PC-3 (cell line): ENCODE results near the gene PTP4A1. TPM values are rescaled to one million over a fixed set of nuclear protein-coding genes. Genes with fewer than 3 reads are reported as not detected.

Experiments used
- ATAC-seq: fragments of 200-7000 bp; cut with Tn5 transposase; 2 replicates; pipeline ENCODE4 v1.9.1; 2020; ENCODE audit warnings: mild to moderate bottlenecking, moderate library complexity
- BruUV-seq: library from RNA; stranded (reverse); fragments of 400-500 nt; replicated peaks from 2 replicates; lab custom pipeline; 2021; lab: Mats Ljungman, UMichigan
- CTCF ChIA-PET: fragments of 300-600 bp; sonication (Branson Sonifier 250); formaldehyde crosslinking; loops from one replicate; lab custom pipeline; 2022; ENCODE audit warnings: antibody characterized with exemption; lab: Charles Lee
- POLR2A ChIA-PET: fragments of 300-600 bp; sonication (Branson Sonifier 250); formaldehyde crosslinking; loops from one replicate; lab custom pipeline; 2022; ENCODE audit warnings: antibody characterized with exemption; ENCODE audit not compliant: unreplicated experiment; lab: Charles Lee
- DNase-seq: peaks from one replicate; pipeline ENCODE4 v3.0.0-alpha.2; 2015
- H2AFZ ChIP-seq: fragments of 300-600 bp; sonication (generic); 2 replicates; pipeline ENCODE4 v1.6.0; 2016; ENCODE audit warnings: antibody characterized with exemption, low read length
- H3F3A ChIP-seq: fragments of 300-600 bp; sonication (generic); one replicate; pipeline ENCODE4 v1.6.0; 2017; ENCODE audit warnings: antibody characterized with exemption, low read length, control low read depth, mild to moderate bottlenecking; ENCODE audit not compliant: unreplicated experiment
- H3K27ac ChIP-seq: fragments of 300-600 bp; sonication (generic); 2 replicates; pipeline ENCODE4 v1.5.1; 2016; ENCODE audit warnings: mild to moderate bottlenecking, low read length
- H3K27me3 ChIP-seq: fragments of 300-600 bp; sonication (generic); 2 replicates; pipeline ENCODE4 v1.6.1; 2016; ENCODE audit warnings: low read length, mixed read lengths
- H3K36me3 ChIP-seq: fragments of 300-600 bp; sonication (generic); 2 replicates; pipeline ENCODE4 v1.6.1; 2016; ENCODE audit warnings: low read depth, mixed run types, low read length, mixed read lengths
- H3K4me1 ChIP-seq: fragments of 300-600 bp; sonication (generic); 2 replicates; pipeline ENCODE4 v1.5.1; 2016; ENCODE audit warnings: low read length; ENCODE audit not compliant: insufficient read depth
- H3K4me2 ChIP-seq: fragments of 300-600 bp; sonication (generic); 2 replicates; pipeline ENCODE4 v1.6.0; 2016; ENCODE audit warnings: low read length
- H3K4me3 ChIP-seq: fragments of 300-600 bp; sonication (generic); 2 replicates; pipeline ENCODE4 v1.5.1; 2016; ENCODE audit warnings: mild to moderate bottlenecking, low read length, mixed read lengths
- H3K79me2 ChIP-seq: fragments of 300-600 bp; sonication (generic); 2 replicates; pipeline ENCODE4 v1.6.1; 2017; ENCODE audit warnings: low read length, mixed read lengths
- H3K9ac ChIP-seq: fragments of 300-600 bp; sonication (generic); 2 replicates; pipeline ENCODE4 v1.6.0; 2016; ENCODE audit warnings: mild to moderate bottlenecking, low read length
- H3K9me2 ChIP-seq: fragments of 300-600 bp; sonication (generic); replicated peaks from 2 replicates; pipeline ENCODE4 v1.6.1; 2016; ENCODE audit warnings: mixed run types, low read length, mixed read lengths
- H3K9me3 ChIP-seq: fragments of 300-600 bp; sonication (generic); 2 replicates; pipeline ENCODE4 v1.6.1; 2016; ENCODE audit warnings: low read length, mixed read lengths
- H4K20me1 ChIP-seq: fragments of 300-600 bp; sonication (generic); 2 replicates; pipeline ENCODE4 v1.6.1; 2016; ENCODE audit warnings: low read length, mixed read lengths
- EZH2 ChIP-seq: fragments of 300-600 bp; sonication (generic); IDR thresholded peaks from one replicate; pipeline ENCODE4 v1.6.1; 2017; ENCODE audit warnings: antibody characterized with exemption, mild to moderate bottlenecking, low read length; ENCODE audit not compliant: unreplicated experiment
- EZH2phosphoT487 ChIP-seq: fragments of 300-600 bp; sonication (generic); IDR thresholded peaks from 2 replicates; pipeline ENCODE4 v1.6.1; 2018; ENCODE audit warnings: mild to moderate bottlenecking, antibody characterized with exemption, low read length, borderline replicate concordance
- intact Hi-C: fragments of 100-400 bp; cut with micrococcal nuclease; formaldehyde crosslinking; loops from 2 replicates; pipeline ENCODE4 v1.9.0; 2023
- total RNA-seq: library from RNA; depleted of rRNA; stranded (reverse); fragments of >200 nt; gene quantifications from 2 replicates; pipeline ENCODE4 v1.2.3, GENCODE V29; 2014
- TF ChIP-seq, protein P1 (sequence below): fragments of 300-600 bp; sonication (generic); conservative IDR thresholded peaks from 2 replicates; pipeline ENCODE4 v1.5.1; 2017; ENCODE audit warnings: antibody characterized with exemption, low read depth, mild to moderate bottlenecking, low read length

PTP4A1 gene
- total RNA-seq, 1 experiment from 2014 or later = 29.9 TPM

DNA sequence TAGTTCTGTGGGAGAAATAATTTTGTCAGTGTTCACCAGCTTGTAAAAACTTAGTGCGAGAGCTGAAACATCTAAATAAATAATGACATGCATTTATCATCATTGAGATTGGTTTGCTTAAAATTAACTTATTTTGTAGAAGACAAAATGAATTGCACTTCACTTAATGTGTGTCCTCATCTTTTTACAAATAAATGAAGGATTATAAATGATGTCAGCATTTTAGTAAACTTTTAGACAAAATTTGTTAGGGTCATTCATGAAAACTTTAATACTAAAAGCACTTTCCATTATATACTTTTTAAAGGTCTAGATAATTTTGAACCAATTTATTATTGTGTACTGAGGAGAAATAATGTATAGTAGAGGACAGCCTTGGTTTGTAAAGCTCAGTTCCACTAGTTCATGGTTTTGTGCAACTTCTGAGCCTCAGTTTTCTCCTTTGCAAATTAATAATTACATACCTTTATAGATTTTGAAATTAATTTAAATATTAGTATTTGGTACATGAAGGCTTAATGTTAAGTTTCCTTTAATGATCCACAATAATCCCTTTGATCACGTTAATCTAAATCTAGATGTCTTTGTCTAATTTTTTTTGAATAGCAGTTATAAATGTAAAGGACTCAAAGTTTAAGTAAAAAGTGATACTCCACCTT lies 9.2 kb downstream of the PTP4A1 start:
- Histone ChIP-seq H4K20me1 (peaks cover 45% of the 10 kb centered on the region), H2AFZ (no peak overlapping the region), H3K9me2 (no peaks in the 10 kb centered on the region), H3K36me3 (peaks cover 56% of the 10 kb centered on the region), H3K9me3 (no peaks in the 10 kb centered on the region), H3K4me1 (no peaks in the 10 kb centered on the region), H3K4me2 (no peak overlapping the region), H3K27ac (no peak overlapping the region), H3K4me3 (no peak overlapping the region), H3K79me2 (peaks cover 15% of the 10 kb centered on the region), H3K27me3 (no peaks in the 10 kb centered on the region), H3K9ac (no peak overlapping the region), H3F3A (peaks cover 11% of the 10 kb centered on the region)
- ATAC-seq (no peak), DNase-seq (no peak)
- intact Hi-C loops = no loop called here
- ChIA-PET CTCF (no interaction called here), POLR2A (no interaction called here)
- TF ChIP-seq EZH2 (no peak), EZH2phosphoT487 (no peak)
- TF ChIP-seq, protein P1, sequence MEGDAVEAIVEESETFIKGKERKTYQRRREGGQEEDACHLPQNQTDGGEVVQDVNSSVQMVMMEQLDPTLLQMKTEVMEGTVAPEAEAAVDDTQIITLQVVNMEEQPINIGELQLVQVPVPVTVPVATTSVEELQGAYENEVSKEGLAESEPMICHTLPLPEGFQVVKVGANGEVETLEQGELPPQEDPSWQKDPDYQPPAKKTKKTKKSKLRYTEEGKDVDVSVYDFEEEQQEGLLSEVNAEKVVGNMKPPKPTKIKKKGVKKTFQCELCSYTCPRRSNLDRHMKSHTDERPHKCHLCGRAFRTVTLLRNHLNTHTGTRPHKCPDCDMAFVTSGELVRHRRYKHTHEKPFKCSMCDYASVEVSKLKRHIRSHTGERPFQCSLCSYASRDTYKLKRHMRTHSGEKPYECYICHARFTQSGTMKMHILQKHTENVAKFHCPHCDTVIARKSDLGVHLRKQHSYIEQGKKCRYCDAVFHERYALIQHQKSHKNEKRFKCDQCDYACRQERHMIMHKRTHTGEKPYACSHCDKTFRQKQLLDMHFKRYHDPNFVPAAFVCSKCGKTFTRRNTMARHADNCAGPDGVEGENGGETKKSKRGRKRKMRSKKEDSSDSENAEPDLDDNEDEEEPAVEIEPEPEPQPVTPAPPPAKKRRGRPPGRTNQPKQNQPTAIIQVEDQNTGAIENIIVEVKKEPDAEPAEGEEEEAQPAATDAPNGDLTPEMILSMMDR = no peak
- no TSS peak for BruUV-seq

- DNase-seq (no peak), ATAC-seq (no peak)
- BruUV-seq = no TSS peak
- H3K4me2 ChIP-seq = no peak overlapping the region
- no peak overlapping the region for H3K9ac ChIP-seq
- H2AFZ ChIP-seq = no peak overlapping the region
- H3F3A ChIP-seq = peaks cover 11% of the 10 kb centered on the region
- H3K27ac ChIP-seq = no peak overlapping the region
- H3K9me3 ChIP-seq = no peaks in the 10 kb centered on the region
- no peaks in the 10 kb centered on the region for H3K9me2 ChIP-seq
- ChIA-PET CTCF (no interaction called here), POLR2A (no interaction called here)
- intact Hi-C loops = no loop called here
- H3K4me1 ChIP-seq = no peaks in the 10 kb centered on the region
- H3K79me2 ChIP-seq = peaks cover 5% of the 10 kb centered on the region; the same call in 1 of the 2 replicates
- H3K27me3 ChIP-seq = no peaks in the 10 kb centered on the region
- H3K36me3 ChIP-seq = peaks cover 45% of the 10 kb centered on the region
- H4K20me1 ChIP-seq = peaks cover 34% of the 10 kb centered on the region; the same call in 1 of the 2 replicates
- TF ChIP-seq, protein P1 = no peak
- TF ChIP-seq EZH2 (no peak), EZH2phosphoT487 (no peak)
- H3K4me3 ChIP-seq = no peak overlapping the region
Measured at GRCh38 chr6:63582579-63583231, 10.4 kb downstream of the PTP4A1 start.

GRCh38 chr6:63584125-63584514 lies 11.8 kb downstream of the PTP4A1 start:
- Histone ChIP-seq H2AFZ (no peak overlapping the region), H3K27ac (no peak overlapping the region), H3F3A (peaks cover 7% of the 10 kb centered on the region), H3K79me2 (no peaks in the 10 kb centered on the region), H3K4me3 (no peak overlapping the region), H3K9me2 (no peaks in the 10 kb centered on the region), H3K9me3 (no peaks in the 10 kb centered on the region), H3K36me3 (peaks cover 32% of the 10 kb centered on the region), H4K20me1 (peaks cover 23% of the 10 kb centered on the region; the same call in 1 of the 2 replicates), H3K4me1 (no peaks in the 10 kb centered on the region), H3K9ac (no peak overlapping the region), H3K27me3 (no peaks in the 10 kb centered on the region), H3K4me2 (no peak overlapping the region)
- POLR2A ChIA-PET = no interaction called here
- TF ChIP-seq EZH2 = no peak
- TF ChIP-seq, protein P1 = no peak
- no peak for TF ChIP-seq EZH2phosphoT487
- intact Hi-C loops = no loop called here
- BruUV-seq = no TSS peak
- CTCF ChIA-PET = interaction anchor here (0.7 kb wide), 1 partner anchor 180 kb away, joined by 3 read pairs; no protein-coding TSS in a partner anchor
- ATAC-seq (no peak), DNase-seq (no peak)
